DND-41 (cell line): ENCODE data around the gene DIS3L2.

Experiments used
- EZH2 ChIP-seq: IDR thresholded peaks from 3 replicates; pipeline ENCODE4 v1.6.1; 2012; ENCODE audit warnings: borderline replicate concordance, low read depth, mild to moderate bottlenecking, moderate library complexity, low read length, inconsistent platforms; ENCODE audit not compliant: severe bottlenecking
- TF ChIP-seq, protein P1 (sequence below): IDR thresholded peaks from 2 replicates; pipeline ENCODE4 v1.5.1; 2012; ENCODE audit warnings: borderline replicate concordance, low read length, moderate library complexity, mild to moderate bottlenecking; ENCODE audit not compliant: poor library complexity, severe bottlenecking; ENCODE audit errors: extremely low read depth

DNA sequence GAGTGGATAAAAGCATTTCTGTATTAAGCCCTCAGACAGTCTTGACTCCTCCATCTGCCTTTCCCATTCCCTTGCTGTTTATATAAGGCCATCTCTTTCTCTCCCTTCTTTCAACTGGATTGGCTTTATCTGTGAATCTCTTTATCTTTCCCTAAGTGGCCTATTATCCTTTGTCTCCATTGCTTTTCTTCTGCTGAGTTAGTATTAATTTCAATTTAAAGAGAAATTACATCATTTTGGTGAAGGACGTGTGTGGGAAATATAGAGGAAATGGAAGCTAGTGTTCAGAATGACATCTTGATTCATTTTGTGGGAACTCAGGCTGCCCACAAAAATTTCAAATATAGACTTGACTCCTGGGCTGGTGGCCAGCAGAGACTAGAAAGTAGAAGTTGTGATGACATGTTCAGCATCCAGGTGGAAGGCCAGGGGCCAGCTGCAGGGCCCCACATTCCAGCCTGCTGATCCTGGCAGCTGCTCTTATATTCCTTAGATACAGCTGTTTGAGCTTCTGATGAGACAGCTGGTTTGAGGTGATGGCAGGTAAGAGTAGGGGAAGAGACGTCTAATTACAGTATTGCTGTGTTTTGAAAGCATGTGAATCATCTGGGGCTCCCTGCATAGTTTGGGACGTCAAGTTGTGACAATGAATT is 52.3 kb downstream of the DIS3L2 start:
- TF ChIP-seq, protein P1, sequence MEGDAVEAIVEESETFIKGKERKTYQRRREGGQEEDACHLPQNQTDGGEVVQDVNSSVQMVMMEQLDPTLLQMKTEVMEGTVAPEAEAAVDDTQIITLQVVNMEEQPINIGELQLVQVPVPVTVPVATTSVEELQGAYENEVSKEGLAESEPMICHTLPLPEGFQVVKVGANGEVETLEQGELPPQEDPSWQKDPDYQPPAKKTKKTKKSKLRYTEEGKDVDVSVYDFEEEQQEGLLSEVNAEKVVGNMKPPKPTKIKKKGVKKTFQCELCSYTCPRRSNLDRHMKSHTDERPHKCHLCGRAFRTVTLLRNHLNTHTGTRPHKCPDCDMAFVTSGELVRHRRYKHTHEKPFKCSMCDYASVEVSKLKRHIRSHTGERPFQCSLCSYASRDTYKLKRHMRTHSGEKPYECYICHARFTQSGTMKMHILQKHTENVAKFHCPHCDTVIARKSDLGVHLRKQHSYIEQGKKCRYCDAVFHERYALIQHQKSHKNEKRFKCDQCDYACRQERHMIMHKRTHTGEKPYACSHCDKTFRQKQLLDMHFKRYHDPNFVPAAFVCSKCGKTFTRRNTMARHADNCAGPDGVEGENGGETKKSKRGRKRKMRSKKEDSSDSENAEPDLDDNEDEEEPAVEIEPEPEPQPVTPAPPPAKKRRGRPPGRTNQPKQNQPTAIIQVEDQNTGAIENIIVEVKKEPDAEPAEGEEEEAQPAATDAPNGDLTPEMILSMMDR: no peak
- no peak for TF ChIP-seq EZH2
